Neural crest cell (in vitro differentiated cells): ENCODE data around the gene CPVL. TPM values are rescaled to one million over a fixed set of nuclear protein-coding genes. Genes with fewer than 3 reads are reported as not detected.

Source experiments
- DNase-seq: peaks from one replicate; pipeline ENCODE4 v3.0.0; 2021; ENCODE audit warnings: low read depth, mixed read lengths, low spot score
- H3K27ac Mint-ChIP-seq: one replicate; pipeline ENCODE4 v1.8.0; 2021; ENCODE audit warnings: mild to moderate bottlenecking, mixed read lengths; ENCODE audit not compliant: unreplicated experiment
- H3K27me3 Mint-ChIP-seq: 2 replicates; pipeline ENCODE4 v1.8.0; 2021; ENCODE audit warnings: low read depth, mild to moderate bottlenecking, mixed read lengths
- H3K36me3 Mint-ChIP-seq: 2 replicates; pipeline ENCODE4 v1.8.0; 2021; ENCODE audit warnings: low read depth, mild to moderate bottlenecking, mixed read lengths
- H3K4me1 Mint-ChIP-seq: 2 replicates; pipeline ENCODE4 v1.8.0; 2021; ENCODE audit warnings: mixed read lengths
- H3K4me3 Mint-ChIP-seq: one replicate; pipeline ENCODE4 v1.8.0; 2021; ENCODE audit warnings: mild to moderate bottlenecking, mixed read lengths
- H3K9me3 Mint-ChIP-seq: 2 replicates; pipeline ENCODE4 v1.8.0; 2021; ENCODE audit warnings: mixed read lengths
- CTCF ChIP-seq: fragments of 200-600 bp; sonication (generic); conservative IDR thresholded peaks from 2 replicates; pipeline ENCODE4 v1.5.0; 2021; ENCODE audit warnings: antibody characterized with exemption, mild to moderate bottlenecking
- total RNA-seq: library from RNA; stranded (reverse); gene quantifications from 2 replicates; pipeline ENCODE4 v1.2.1, GENCODE V29; 2021

The CPVL gene
- total RNA-seq, 1 donor from 2014 or later: 31.3 TPM

GRCh38 chr7:28964056-28964455 lies 182.3 kb downstream of the CPVL start:
- peaks cover 2% of the 10 kb centered on the region for H3K27me3 Mint-ChIP-seq
- no peak for DNase-seq
- no peak for TF ChIP-seq CTCF
- H3K4me1 Mint-ChIP-seq: peaks cover 3% of the 10 kb centered on the region
- no peaks in the 10 kb centered on the region for H3K9me3 Mint-ChIP-seq
- no peak overlapping the region for H3K4me3 Mint-ChIP-seq
- H3K36me3 Mint-ChIP-seq: no peaks in the 10 kb centered on the region
- no peak overlapping the region for H3K27ac Mint-ChIP-seq

GRCh38 chr7:28961972-28962371 lies 184.4 kb downstream of the CPVL start:
- no peak for TF ChIP-seq CTCF
- no peak overlapping the region for H3K27ac Mint-ChIP-seq
- peaks cover 18% of the 10 kb centered on the region for H3K27me3 Mint-ChIP-seq
- no peak for DNase-seq
- H3K4me3 Mint-ChIP-seq: no peak overlapping the region
- H3K9me3 Mint-ChIP-seq: no peaks in the 10 kb centered on the region
- no peaks in the 10 kb centered on the region for H3K36me3 Mint-ChIP-seq
- H3K4me1 Mint-ChIP-seq: peaks cover 17% of the 10 kb centered on the region

- DNase-seq: no peak
- Mint-ChIP-seq H3K27ac (no peak overlapping the region), H3K27me3 (peaks cover 20% of the 10 kb centered on the region), H3K4me3 (peak overlapping the region; percentile 7), H3K4me1 (peaks cover 19% of the 10 kb centered on the region), H3K9me3 (no peaks in the 10 kb centered on the region), H3K36me3 (no peaks in the 10 kb centered on the region)
- TF ChIP-seq CTCF: no peak
Measured at GRCh38 chr7:28960071-28960840, 186.1 kb downstream of the CPVL start.

- Mint-ChIP-seq H3K27me3 (peaks cover 20% of the 10 kb centered on the region), H3K27ac (peak overlapping the region; percentile 78), H3K4me1 (peaks cover 31% of the 10 kb centered on the region), H3K9me3 (no peaks in the 10 kb centered on the region), H3K4me3 (peak overlapping the region; percentile 95), H3K36me3 (no peaks in the 10 kb centered on the region)
- no peak for DNase-seq
- TF ChIP-seq CTCF: no peak
Measured at GRCh38 chr7:28958980-28959347, 187.4 kb downstream of the CPVL start.

- H3K4me3 Mint-ChIP-seq: peak within 1 kb of the TSS; percentile 95
- H3K9me3 Mint-ChIP-seq: no peaks in the 10 kb centered on the region
- no peaks in the 10 kb centered on the region for H3K36me3 Mint-ChIP-seq
- peak within 1 kb of the TSS; percentile 78 for H3K27ac Mint-ChIP-seq
- peaks cover 36% of the 10 kb centered on the region for H3K4me1 Mint-ChIP-seq
- TF ChIP-seq CTCF: no peak
- peak; percentile 64 for DNase-seq
- H3K27me3 Mint-ChIP-seq: peaks cover 20% of the 10 kb centered on the region
Measured at GRCh38 chr7:28958235-28958979, 187.9 kb downstream of the CPVL start, which contains the start of gene TRIL. Gene TRIL (minus strand): TSS chr7:28958330. CDS start chr7:28958046, 284 bp downstream.
